Ovary (tissue), 3 donors: ENCODE measurements around the gene DNM1L.

Source experiments
- EP300 ChIP-seq: sonication (generic); formaldehyde crosslinking; IDR thresholded peaks from one replicate; pipeline ENCODE4 v1.6.1; 2017; ENCODE audit warnings: antibody characterized with exemption
- POLR2A ChIP-seq: fragments of 450-650 bp; IDR thresholded peaks from one replicate; pipeline ENCODE4 v1.6.1; 2017; ENCODE audit warnings: antibody characterized with exemption, mild to moderate bottlenecking, moderate library complexity
- TF ChIP-seq, protein P1 (sequence below), 3 donors: fragments of 450-650 bp in 2 of 3; fragments of 200-600 bp in 1 of 3; IDR thresholded peaks; one replicate each; pipeline versions ENCODE4 v1.5.1 to v1.8.0; 2016 to 2022; ENCODE audit warnings: antibody characterized with exemption in 3 of 3, mild to moderate bottlenecking in 1 of 3
- donor health status: DM: no; HTN: no; CAD: no.

DNA sequence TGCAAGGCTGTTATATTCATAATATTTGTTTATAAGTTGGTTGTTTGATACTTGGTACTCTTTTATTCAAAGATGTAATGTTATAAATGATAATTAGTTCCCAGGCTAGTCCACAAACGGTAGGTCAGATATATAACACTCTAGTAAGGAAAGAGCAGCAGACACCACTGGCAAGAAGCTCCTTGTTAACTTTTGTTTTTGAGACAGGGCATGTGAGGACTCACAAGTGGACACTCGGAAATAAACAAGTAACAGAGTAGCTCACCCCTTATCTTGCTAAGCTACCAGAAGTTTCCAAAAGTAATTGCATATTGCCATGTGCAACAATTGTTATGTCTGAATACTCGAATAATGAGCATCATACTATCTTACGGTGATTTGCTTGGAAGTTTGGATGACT lies 115.2 kb downstream of the DNM1L start:
- TF ChIP-seq EP300 (no peak), POLR2A (no peak)
- TF ChIP-seq, protein P1, sequence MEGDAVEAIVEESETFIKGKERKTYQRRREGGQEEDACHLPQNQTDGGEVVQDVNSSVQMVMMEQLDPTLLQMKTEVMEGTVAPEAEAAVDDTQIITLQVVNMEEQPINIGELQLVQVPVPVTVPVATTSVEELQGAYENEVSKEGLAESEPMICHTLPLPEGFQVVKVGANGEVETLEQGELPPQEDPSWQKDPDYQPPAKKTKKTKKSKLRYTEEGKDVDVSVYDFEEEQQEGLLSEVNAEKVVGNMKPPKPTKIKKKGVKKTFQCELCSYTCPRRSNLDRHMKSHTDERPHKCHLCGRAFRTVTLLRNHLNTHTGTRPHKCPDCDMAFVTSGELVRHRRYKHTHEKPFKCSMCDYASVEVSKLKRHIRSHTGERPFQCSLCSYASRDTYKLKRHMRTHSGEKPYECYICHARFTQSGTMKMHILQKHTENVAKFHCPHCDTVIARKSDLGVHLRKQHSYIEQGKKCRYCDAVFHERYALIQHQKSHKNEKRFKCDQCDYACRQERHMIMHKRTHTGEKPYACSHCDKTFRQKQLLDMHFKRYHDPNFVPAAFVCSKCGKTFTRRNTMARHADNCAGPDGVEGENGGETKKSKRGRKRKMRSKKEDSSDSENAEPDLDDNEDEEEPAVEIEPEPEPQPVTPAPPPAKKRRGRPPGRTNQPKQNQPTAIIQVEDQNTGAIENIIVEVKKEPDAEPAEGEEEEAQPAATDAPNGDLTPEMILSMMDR (IDR thresholded peaks at IDR 0.05): no peak
